Epithelial cell of proximal tubule (primary cell): ENCODE data around the gene KIF21B. TPM values are rescaled to one million over a fixed set of nuclear protein-coding genes. Genes with fewer than 3 reads are reported as not detected.

ENCODE experiments used
- DNase-seq: peaks from one replicate; pipeline ENCODE4 v3.0.0-alpha.2; 2011; ENCODE audit warnings: low read depth
- H3K4me3 ChIP-seq: 2 replicates; pipeline ENCODE4 v1.5.1; 2011; ENCODE audit warnings: low read depth, mild to moderate bottlenecking, low read length
- total RNA-seq: library from RNA; depleted of rRNA; stranded (reverse); fragments of >200 nt; gene quantifications from 2 replicates; pipeline ENCODE4 v1.2.3, GENCODE V29; 2015
- TF ChIP-seq, protein P1 (sequence below): conservative IDR thresholded peaks from 2 replicates; pipeline ENCODE4 v1.5.1; 2012; ENCODE audit warnings: low read depth, mild to moderate bottlenecking, low read length

The KIF21B gene
- total RNA-seq, 1 donor from 2014 or later = 13.3 TPM

DNA sequence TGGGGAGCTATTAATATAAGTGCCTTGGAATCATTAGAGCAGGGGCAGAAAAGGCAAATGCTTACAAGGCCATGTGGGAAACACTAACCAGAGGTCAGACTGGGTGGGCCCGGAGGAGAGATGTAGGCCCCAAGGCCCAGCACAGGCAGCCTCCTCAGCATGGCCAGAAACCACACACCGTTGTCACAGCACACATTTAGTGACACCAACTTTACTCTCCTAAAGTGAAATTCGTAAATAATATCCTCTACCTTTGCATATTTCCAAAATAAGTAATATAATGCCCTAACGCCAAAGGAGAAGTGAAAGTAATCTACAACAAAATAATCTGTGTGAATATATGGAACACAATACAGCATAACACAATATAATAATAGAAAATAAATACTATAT lies 62.6 kb downstream of the KIF21B start:
- TF ChIP-seq, protein P1, sequence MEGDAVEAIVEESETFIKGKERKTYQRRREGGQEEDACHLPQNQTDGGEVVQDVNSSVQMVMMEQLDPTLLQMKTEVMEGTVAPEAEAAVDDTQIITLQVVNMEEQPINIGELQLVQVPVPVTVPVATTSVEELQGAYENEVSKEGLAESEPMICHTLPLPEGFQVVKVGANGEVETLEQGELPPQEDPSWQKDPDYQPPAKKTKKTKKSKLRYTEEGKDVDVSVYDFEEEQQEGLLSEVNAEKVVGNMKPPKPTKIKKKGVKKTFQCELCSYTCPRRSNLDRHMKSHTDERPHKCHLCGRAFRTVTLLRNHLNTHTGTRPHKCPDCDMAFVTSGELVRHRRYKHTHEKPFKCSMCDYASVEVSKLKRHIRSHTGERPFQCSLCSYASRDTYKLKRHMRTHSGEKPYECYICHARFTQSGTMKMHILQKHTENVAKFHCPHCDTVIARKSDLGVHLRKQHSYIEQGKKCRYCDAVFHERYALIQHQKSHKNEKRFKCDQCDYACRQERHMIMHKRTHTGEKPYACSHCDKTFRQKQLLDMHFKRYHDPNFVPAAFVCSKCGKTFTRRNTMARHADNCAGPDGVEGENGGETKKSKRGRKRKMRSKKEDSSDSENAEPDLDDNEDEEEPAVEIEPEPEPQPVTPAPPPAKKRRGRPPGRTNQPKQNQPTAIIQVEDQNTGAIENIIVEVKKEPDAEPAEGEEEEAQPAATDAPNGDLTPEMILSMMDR = no peak

DNA sequence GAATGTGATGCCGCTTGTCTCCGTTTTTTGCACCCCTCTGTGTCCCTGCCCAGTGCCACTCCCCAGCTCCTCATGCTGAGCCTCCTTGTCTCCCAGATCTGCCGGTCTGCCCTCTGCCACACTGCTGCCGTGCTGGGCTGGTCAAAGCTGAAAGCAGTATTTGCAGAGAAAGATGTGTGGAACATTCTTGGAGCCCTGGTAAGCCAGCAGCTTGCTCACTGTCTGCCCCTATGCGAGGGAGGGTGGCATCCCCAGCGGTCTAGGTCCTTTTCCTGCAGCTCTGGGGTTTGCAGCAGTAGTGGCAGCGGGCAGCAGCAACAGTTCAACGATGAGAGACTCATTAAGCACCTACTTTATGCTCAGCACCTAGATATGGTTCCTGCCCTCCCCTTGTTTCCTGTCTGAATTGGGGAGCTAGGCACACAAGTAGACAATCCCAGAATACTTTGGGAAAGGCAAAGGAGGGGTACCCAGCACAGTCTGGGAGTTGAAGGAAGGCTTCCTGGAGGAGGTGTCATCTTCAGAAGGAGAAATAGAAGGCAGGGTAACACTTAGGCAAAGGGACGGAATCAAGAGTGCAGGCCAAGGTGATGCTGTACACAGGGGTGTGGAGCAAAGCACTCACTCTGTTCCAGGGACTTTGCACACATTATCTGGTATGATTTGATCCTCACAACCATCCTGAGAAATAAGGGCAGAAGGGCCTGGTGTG lies 63.1 kb downstream of the KIF21B start:
- H3K4me3 ChIP-seq = no peak overlapping the region
- TF ChIP-seq, protein P1 = no peak
- DNase-seq = no peak

More for the DNA sequence above, 62.6 kb downstream of the KIF21B start:
- H3K4me3 ChIP-seq = no peak overlapping the region
- DNase-seq = no peak

DNA sequence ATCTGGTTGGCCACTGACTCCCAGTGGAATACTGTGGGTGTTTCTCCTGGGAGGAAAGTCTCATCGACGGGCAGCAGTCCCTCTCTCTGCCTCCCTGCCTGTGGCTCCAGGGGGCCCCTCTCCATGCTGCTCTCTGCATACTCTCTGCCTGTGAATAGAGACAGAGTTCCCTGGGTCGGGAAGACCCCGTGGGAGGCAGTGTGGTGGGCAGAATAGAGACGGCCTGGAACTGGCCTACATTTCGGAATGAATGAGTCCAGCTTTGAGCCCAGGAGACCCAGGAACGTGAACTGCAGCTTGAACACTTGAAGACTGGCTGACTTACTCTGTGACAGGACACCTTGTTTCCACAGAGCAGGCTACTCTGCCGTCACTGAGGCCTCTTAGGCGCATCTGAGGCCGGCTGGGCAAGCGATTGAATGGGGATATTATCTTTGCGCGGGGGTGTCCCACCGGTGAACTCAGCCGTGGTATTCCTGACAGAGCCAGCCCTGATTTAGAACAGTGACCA lies 64.0 kb downstream of the KIF21B start:
- TF ChIP-seq, protein P1 = no peak
- no peak for DNase-seq

DNA sequence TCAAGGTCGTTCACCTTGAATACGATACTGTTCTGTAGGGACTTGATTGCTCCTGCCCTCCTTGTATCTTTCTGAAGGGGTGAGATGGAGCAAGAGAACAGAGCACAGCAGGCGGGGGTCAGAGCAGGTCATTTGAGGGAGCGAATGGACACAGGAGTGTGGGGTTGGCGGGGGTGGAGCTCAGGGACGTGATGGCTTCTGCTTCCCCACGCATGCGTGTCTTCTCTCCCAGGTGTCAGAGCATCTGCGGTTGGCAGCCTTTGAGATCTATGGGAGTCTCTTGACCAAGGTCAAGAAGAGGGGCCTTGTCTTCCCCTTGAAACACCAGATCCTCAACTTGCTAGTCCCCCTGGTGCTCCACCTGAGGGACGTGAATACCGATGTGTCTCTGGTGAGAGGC lies 64.9 kb downstream of the KIF21B start:
- TF ChIP-seq, protein P1 = no peak
- H3K4me3 ChIP-seq = no peak overlapping the region
- no peak for DNase-seq

More for the DNA sequence above, 64.0 kb downstream of the KIF21B start:
- H3K4me3 ChIP-seq = no peak overlapping the region

DNA sequence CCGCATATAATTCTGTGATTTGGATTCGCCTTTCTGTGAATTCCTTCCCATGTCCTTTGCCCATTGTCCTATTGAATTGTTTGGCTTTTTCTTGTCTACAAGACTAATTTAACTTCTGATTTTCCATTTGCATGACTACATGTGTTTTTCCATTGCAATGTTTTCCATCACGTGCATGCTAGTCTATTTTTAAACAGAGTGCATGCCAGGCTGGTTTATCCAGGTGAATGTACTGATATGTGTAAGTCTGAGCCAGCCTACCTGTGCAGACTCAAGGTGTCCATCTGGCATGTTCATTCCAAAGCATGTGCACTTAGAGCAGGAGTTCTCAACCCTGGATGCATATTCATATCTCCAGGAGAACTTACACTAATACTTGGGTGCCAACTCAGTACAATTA lies 69.1 kb downstream of the KIF21B start:
- TF ChIP-seq, protein P1 = no peak
- DNase-seq = no peak
- no peak overlapping the region for H3K4me3 ChIP-seq

DNA sequence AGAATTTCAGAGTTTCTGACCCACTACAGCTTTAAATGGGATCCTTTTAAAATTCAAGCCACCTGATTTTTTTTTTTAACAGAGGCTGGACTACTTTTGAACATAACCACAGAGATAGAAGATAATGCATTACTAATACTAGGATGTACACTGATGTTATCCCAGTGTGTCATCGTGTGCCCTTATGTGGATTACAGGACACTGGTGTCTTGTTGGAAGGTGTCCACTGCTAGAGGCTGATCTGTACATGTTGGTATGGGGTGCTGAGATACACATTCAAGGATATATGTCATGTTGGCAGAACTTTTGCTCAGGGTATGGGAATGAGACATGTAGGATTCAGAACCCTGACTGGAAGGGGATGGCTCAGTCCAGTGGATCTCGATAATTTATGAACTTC lies 72.5 kb downstream of the KIF21B start:
- no peak overlapping the region for H3K4me3 ChIP-seq
- TF ChIP-seq, protein P1 = no peak
- DNase-seq = no peak

DNA sequence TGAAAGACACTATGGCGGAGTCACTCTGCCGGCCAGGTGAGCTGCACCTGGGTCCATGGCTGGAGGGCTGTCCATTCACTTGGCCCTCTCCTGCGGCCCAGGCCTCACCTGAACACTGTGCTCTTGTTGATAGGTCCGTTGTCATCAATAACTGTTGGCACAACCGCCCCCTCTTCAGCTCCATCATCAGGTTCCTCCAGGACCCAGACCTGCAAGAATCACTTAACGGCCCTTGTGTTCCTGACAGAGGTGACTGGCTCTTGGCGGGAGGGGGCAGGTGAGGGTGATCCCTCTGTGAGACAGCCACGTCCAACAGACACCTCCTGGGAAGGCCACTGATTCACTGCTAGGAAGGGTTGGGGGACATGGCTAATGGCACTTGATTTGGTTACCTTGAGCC lies 73.9 kb downstream of the KIF21B start:
- no peak for DNase-seq
- TF ChIP-seq, protein P1 = no peak

More for the DNA sequence above, 73.9 kb downstream of the KIF21B start:
- H3K4me3 ChIP-seq = no peak overlapping the region
